ENCODE results near the gene MAP3K2.

GRCh38 chr2:127370010-127370409 is 17.8 kb downstream of the MAP3K2 start:
- TF ChIP-seq CTCF (IDR thresholded peaks at IDR 0.05) (no peak), POLR2A (IDR thresholded peaks at IDR 0.05) (no peak)
